ENCODE results near the gene SMAP2.

The SMAP2 gene

DNA sequence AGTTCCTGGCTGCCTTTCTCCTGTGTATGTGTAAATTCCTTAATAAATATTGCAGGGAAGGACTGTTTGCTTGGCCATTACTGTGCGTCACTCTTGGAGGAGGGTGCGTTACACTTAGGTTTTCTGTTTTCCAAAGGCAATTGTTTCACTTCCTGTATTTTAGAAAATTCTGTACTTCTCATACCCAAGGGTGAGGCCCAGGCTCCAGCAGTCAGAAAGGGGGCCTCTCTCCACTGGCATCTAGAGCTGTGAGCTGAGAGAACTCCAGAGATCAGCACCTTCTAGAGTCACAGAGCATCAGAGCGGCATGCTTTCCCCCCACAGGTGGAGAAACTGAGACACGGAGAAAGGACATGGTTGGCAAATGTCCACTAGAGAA is 49.7 kb downstream of the SMAP2 start:
- Histone ChIP-seq H3K9me3 (ENCODE audit: control insufficient read depth, low read length) (no peaks in the 10 kb centered on the region), H2BK12ac (ENCODE audit: low read length in 2 of 2) (no peak overlapping the region), H3K23ac (ENCODE audit: low read length in 2 of 2) (no peak overlapping the region), H3K36me3 (ENCODE audit: control insufficient read depth in 1 of 2, insufficient read depth in 2 of 2, low read depth in 1 of 2, low read length in 2 of 2) (peaks cover 9 to 56% of the 10 kb centered on the region in 2 experiments), H3K9ac (ENCODE audit: low read length) (no peak overlapping the region), H3K4me2 (ENCODE audit: low read length, poor library complexity, severe bottlenecking) (no peak overlapping the region), H2BK5ac (ENCODE audit: low read depth, low read length, poor library complexity, severe bottlenecking) (no peak overlapping the region), H3K27me3 (ENCODE audit: control insufficient read depth in 1 of 2, insufficient read depth in 1 of 2, low read length in 2 of 2) (no peaks in the 10 kb centered on the region), H3K4me3 (ENCODE audit: insufficient read depth in 1 of 2, low read depth in 1 of 2, low read length in 2 of 2) (no peak overlapping the region), H2AFZ (ENCODE audit: low read depth, low read length) (no peak overlapping the region), H4K91ac (ENCODE audit: low read length) (no peak overlapping the region), H3K79me1 (replicated peaks; ENCODE audit: low read length, poor library complexity, severe bottlenecking) (no peaks in the 10 kb centered on the region), H3K4me1 (ENCODE audit: control insufficient read depth, insufficient read depth, low read depth, low read length) (no peaks in the 10 kb centered on the region), H2BK15ac (ENCODE audit: low read depth, poor library complexity, severe bottlenecking) (no peak overlapping the region), H3K4ac (ENCODE audit: low read depth in 1 of 2, low read length in 2 of 2) (no peak overlapping the region), H4K8ac (ENCODE audit: low read length) (no peak overlapping the region), H2AK5ac (ENCODE audit: low read length, severe bottlenecking) (no peak overlapping the region), H3K27ac (ENCODE audit: low read length, poor library complexity, severe bottlenecking) (no peak overlapping the region), H3K14ac (ENCODE audit: low read length in 2 of 2) (no peak overlapping the region), H2BK120ac (ENCODE audit: low read depth, low read length) (no peak overlapping the region), H3K18ac (ENCODE audit: low read depth in 1 of 2, low read length in 2 of 2) (no peak overlapping the region)
- 95% methylated on average over 4 of the region's 4 CpGs for WGBS
- DNase-seq = no peak

DNA sequence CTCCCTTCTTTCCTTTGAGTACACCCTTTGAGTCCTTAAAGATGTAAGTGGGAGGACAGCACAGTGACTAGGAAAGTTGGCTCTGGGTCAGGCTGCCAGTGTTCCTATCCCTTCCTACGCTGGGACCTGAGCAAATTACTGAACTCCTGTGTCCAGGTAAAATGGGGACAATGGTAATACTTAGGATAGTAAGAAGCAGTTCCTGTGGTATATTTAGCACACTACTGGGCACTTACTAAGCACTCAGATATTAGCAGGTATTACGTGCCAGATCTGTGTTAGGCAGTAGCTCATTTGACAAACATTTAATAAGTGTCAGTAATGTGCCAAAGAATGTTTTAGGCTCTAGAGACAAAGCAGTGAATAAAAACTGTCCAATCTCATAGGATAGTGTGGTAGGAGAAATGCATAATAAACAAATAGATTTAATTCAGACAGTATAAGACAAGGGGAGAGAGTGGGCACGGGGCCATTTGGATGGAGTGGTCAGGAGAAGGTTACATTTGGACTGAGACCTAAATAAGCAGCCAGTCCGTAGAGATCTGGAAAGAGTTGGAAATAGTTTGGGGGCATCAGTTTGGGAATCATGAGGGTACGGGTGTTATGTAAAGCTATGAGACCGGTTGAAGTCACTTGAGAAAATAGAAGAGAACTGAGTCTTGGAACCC is 50.6 kb downstream of the SMAP2 start:
- H3K4ac ChIP-seq (ENCODE audit: low read depth in 1 of 2, low read length in 2 of 2) = no peak overlapping the region
- no peak overlapping the region for H3K23ac ChIP-seq (ENCODE audit: low read length in 2 of 2)
- H3K9me3 ChIP-seq (ENCODE audit: control insufficient read depth, low read length) = no peaks in the 10 kb centered on the region
- no peak overlapping the region for H3K14ac ChIP-seq (ENCODE audit: low read length in 2 of 2)
- no peak overlapping the region for H2BK120ac ChIP-seq (ENCODE audit: low read depth, low read length)
- H2BK5ac ChIP-seq (ENCODE audit: low read depth, low read length, poor library complexity, severe bottlenecking) = no peak overlapping the region
- H3K79me1 ChIP-seq (replicated peaks; ENCODE audit: low read length, poor library complexity, severe bottlenecking) = no peaks in the 10 kb centered on the region
- peaks cover 9 to 48% of the 10 kb centered on the region in 2 experiments for H3K36me3 ChIP-seq (ENCODE audit: control insufficient read depth in 1 of 2, insufficient read depth in 2 of 2, low read depth in 1 of 2, low read length in 2 of 2)
- 98% methylated on average over 6 of the region's 6 CpGs for WGBS
- H2AK5ac ChIP-seq (ENCODE audit: low read length, severe bottlenecking) = no peak overlapping the region
- no peak overlapping the region for H3K4me2 ChIP-seq (ENCODE audit: low read length, poor library complexity, severe bottlenecking)
- no peak overlapping the region for H4K91ac ChIP-seq (ENCODE audit: low read length)
- H2AFZ ChIP-seq (ENCODE audit: low read depth, low read length) = no peak overlapping the region
- H2BK15ac ChIP-seq (ENCODE audit: low read depth, poor library complexity, severe bottlenecking) = no peak overlapping the region
- no peaks in the 10 kb centered on the region for H3K4me1 ChIP-seq (ENCODE audit: control insufficient read depth, insufficient read depth, low read depth, low read length)
- H3K18ac ChIP-seq (ENCODE audit: low read depth in 1 of 2, low read length in 2 of 2) = no peak overlapping the region
- H3K4me3 ChIP-seq (ENCODE audit: insufficient read depth in 1 of 2, low read depth in 1 of 2, low read length in 2 of 2) = no peak overlapping the region
- DNase-seq = no peak
- no peak overlapping the region for H3K27ac ChIP-seq (ENCODE audit: low read length, poor library complexity, severe bottlenecking)
- H2BK12ac ChIP-seq (ENCODE audit: low read length in 2 of 2) = no peak overlapping the region
- no peak overlapping the region for H4K8ac ChIP-seq (ENCODE audit: low read length)
- no peak overlapping the region for H3K9ac ChIP-seq (ENCODE audit: low read length)
- H3K27me3 ChIP-seq (ENCODE audit: control insufficient read depth in 1 of 2, insufficient read depth in 1 of 2, low read length in 2 of 2) = no peaks in the 10 kb centered on the region

DNA sequence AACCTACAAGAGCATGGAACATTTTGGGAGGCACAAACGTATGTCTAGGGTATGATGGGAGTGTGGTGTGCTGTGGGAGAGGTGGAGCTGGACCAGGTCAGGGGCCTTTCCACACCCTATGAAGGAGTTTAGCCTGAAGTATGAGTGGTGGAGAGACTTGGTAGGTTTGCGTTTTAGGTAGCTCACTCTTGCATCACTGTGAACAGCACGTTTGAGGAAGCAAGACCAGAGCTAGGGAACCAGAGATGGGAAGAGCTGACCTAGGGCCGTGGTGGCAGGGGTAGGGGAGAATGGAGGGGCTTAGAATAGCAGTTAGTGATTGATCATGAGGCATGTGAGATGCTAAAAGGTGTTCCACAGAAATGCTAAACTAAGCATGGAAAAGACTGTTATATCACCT is 51.7 kb downstream of the SMAP2 start:
- Histone ChIP-seq H3K36me3 (ENCODE audit: control insufficient read depth in 1 of 2, insufficient read depth in 2 of 2, low read depth in 1 of 2, low read length in 2 of 2) (peaks cover 9 to 43% of the 10 kb centered on the region in 2 experiments), H3K27me3 (ENCODE audit: control insufficient read depth in 1 of 2, insufficient read depth in 1 of 2, low read length in 2 of 2) (no peaks in the 10 kb centered on the region), H3K79me1 (replicated peaks; ENCODE audit: low read length, poor library complexity, severe bottlenecking) (no peaks in the 10 kb centered on the region), H3K14ac (ENCODE audit: low read length in 2 of 2) (no peak overlapping the region), H2BK120ac (ENCODE audit: low read depth, low read length) (no peak overlapping the region), H3K27ac (ENCODE audit: low read length, poor library complexity, severe bottlenecking) (no peak overlapping the region), H2BK12ac (ENCODE audit: low read length in 2 of 2) (no peak overlapping the region), H2AK5ac (ENCODE audit: low read length, severe bottlenecking) (no peak overlapping the region), H3K4ac (ENCODE audit: low read depth in 1 of 2, low read length in 2 of 2) (no peak overlapping the region), H3K4me1 (ENCODE audit: control insufficient read depth, insufficient read depth, low read depth, low read length) (no peaks in the 10 kb centered on the region), H3K4me2 (ENCODE audit: low read length, poor library complexity, severe bottlenecking) (no peak overlapping the region), H3K9ac (ENCODE audit: low read length) (no peak overlapping the region), H3K18ac (ENCODE audit: low read depth in 1 of 2, low read length in 2 of 2) (no peak overlapping the region), H3K9me3 (ENCODE audit: control insufficient read depth, low read length) (no peaks in the 10 kb centered on the region), H2BK15ac (ENCODE audit: low read depth, poor library complexity, severe bottlenecking) (no peak overlapping the region), H2AFZ (ENCODE audit: low read depth, low read length) (no peak overlapping the region), H3K4me3 (ENCODE audit: insufficient read depth in 1 of 2, low read depth in 1 of 2, low read length in 2 of 2) (no peak overlapping the region), H4K91ac (ENCODE audit: low read length) (no peak overlapping the region), H2BK5ac (ENCODE audit: low read depth, low read length, poor library complexity, severe bottlenecking) (no peak overlapping the region), H4K8ac (ENCODE audit: low read length) (no peak overlapping the region), H3K23ac (ENCODE audit: low read length in 2 of 2) (no peak overlapping the region)
- DNase-seq = no peak
- WGBS = 91% methylated on average over 4 of the region's 4 CpGs

DNA sequence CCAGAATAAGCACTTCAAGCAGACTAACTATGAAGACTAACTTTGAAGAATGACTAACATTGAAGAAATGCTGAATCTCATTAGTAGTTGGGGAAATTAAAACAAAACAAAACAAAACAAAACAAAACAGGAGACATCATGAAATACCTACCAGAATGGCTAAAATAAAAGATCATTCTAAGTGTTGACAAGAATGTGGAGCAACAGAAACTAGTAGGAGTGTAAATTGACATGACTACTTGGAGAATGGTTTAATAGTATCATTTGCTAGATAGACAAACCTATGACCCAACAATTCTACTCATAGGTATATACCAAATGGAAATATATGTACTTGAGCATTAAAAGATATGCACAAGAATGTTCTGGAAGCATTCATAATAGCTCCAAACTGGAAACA is 57.9 kb downstream of the SMAP2 start:
- Histone ChIP-seq H3K79me1 (replicated peaks; ENCODE audit: low read length, poor library complexity, severe bottlenecking) (no peaks in the 10 kb centered on the region), H3K27ac (ENCODE audit: low read length, poor library complexity, severe bottlenecking) (no peak overlapping the region), H2BK120ac (ENCODE audit: low read depth, low read length) (no peak overlapping the region), H3K36me3 (ENCODE audit: control insufficient read depth in 1 of 2, insufficient read depth in 2 of 2, low read depth in 1 of 2, low read length in 2 of 2) (no peaks in the 10 kb centered on the region), H3K4me3 (ENCODE audit: insufficient read depth in 1 of 2, low read depth in 1 of 2, low read length in 2 of 2) (no peak overlapping the region), H3K23ac (ENCODE audit: low read length in 2 of 2) (no peak overlapping the region), H2AK5ac (ENCODE audit: low read length, severe bottlenecking) (no peak overlapping the region), H2AFZ (ENCODE audit: low read depth, low read length) (no peak overlapping the region), H3K27me3 (ENCODE audit: control insufficient read depth in 1 of 2, insufficient read depth in 1 of 2, low read length in 2 of 2) (no peaks in the 10 kb centered on the region), H4K8ac (ENCODE audit: low read length) (no peak overlapping the region), H3K4me2 (ENCODE audit: low read length, poor library complexity, severe bottlenecking) (no peak overlapping the region), H2BK15ac (ENCODE audit: low read depth, poor library complexity, severe bottlenecking) (no peak overlapping the region), H3K14ac (ENCODE audit: low read length in 2 of 2) (no peak overlapping the region), H4K91ac (ENCODE audit: low read length) (no peak overlapping the region), H3K9ac (ENCODE audit: low read length) (no peak overlapping the region), H3K4ac (ENCODE audit: low read depth in 1 of 2, low read length in 2 of 2) (no peak overlapping the region), H2BK12ac (ENCODE audit: low read length in 2 of 2) (no peak overlapping the region), H3K18ac (ENCODE audit: low read depth in 1 of 2, low read length in 2 of 2) (no peak overlapping the region), H3K9me3 (ENCODE audit: control insufficient read depth, low read length) (peaks cover 4% of the 10 kb centered on the region), H2BK5ac (ENCODE audit: low read depth, low read length, poor library complexity, severe bottlenecking) (no peak overlapping the region), H3K4me1 (ENCODE audit: control insufficient read depth, insufficient read depth, low read depth, low read length) (no peaks in the 10 kb centered on the region)
- no peak for DNase-seq

Measured in mesenchymal stem cell (in vitro differentiated cells and primary cell).